ENCODE data around the gene MRPL55.

The MRPL55 gene

GRCh38 chr1:228064296-228064695, 44.8 kb downstream of the MRPL55 start:
- TF ChIP-seq NFIC (IDR thresholded peaks at IDR 0.05) (no peak), TAF1 (IDR thresholded peaks at IDR 0.05; ENCODE audit: low read depth) (no peak), TEAD4 (IDR thresholded peaks at IDR 0.05) (no peak), EGR1 (IDR thresholded peaks at IDR 0.05) (no peak), EP300 (IDR thresholded peaks at IDR 0.05; ENCODE audit: borderline replicate concordance) (no peak), YY1 (IDR thresholded peaks at IDR 0.05; ENCODE audit: low read depth) (no peak), TCF12 (IDR thresholded peaks at IDR 0.05; ENCODE audit: low read depth) (no peak), CREB1 (IDR thresholded peaks at IDR 0.05; ENCODE audit: low read depth) (no peak), CEBPB (IDR thresholded peaks at IDR 0.05) (no peak), FOXM1 (IDR thresholded peaks at IDR 0.05; ENCODE audit: borderline replicate concordance, low read depth) (no peak), USF1 (IDR thresholded peaks at IDR 0.05) (no peak), REST (IDR thresholded peaks at IDR 0.05; ENCODE audit: low read depth) (no peak), ZBTB7A (IDR thresholded peaks at IDR 0.05; ENCODE audit: low read depth) (no peak), RAD21 (IDR thresholded peaks at IDR 0.05; ENCODE audit: low read depth) (no peak)
- TF ChIP-seq, protein P1, sequence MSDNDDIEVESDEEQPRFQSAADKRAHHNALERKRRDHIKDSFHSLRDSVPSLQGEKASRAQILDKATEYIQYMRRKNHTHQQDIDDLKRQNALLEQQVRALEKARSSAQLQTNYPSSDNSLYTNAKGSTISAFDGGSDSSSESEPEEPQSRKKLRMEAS (IDR thresholded peaks at IDR 0.05), result no peak

DNA sequence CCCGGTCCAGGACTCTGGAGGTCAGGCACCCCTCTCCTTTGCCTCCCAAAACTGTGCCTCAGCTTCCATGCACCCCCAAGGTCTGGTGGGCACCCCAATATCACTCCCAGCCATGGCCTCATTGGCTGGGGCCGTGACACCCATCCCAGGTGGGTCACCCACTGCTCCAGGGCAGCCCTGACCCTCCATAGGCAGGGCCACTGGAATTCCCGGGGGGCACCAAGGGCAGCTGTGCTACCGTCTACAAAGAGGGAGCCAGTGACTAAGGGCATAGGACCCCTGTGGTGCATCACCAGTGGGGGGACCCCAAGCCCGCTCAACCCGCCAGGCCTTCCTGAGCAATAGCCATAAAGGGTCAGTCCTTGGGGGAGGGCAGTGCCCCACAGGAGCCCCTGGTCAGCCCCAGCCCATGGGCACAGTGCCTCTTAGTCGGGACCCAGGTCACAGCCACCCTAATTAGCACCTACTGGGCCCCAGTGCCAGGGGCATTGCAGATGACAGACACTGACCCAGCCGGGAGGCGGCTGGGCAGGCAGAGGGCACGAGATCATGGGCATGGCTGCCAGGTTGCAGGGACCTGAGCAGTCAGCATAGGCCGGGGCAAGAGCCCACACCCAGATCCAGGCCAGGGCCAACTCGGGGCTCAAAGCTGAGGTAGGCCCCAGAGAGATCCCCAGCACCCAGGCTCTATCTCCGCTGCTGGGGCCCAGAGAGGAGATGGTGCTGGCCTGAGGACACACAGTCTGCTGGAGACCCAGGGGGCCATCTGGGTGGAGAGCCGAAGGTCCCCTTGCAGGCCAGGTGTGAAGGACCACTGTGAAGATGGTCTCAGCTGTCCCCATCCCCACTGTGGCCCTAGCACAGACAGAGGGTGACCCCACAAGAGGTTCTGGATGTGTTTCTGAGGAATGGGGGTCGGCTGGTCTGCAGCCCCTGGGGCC, 45.6 kb downstream of the MRPL55 start:
- no peak for TF ChIP-seq ZBTB7A (IDR thresholded peaks at IDR 0.05; ENCODE audit: low read depth)

GRCh38 chr1:228062812-228063211, 46.3 kb downstream of the MRPL55 start:
- TF ChIP-seq TEAD4 (IDR thresholded peaks at IDR 0.05) (no peak), RAD21 (IDR thresholded peaks at IDR 0.05; ENCODE audit: low read depth) (0 out of 2 replicates have a peak, but pooled peaks have one; percentile 4), NFIC (IDR thresholded peaks at IDR 0.05) (no peak), TCF12 (IDR thresholded peaks at IDR 0.05; ENCODE audit: low read depth) (no peak), YY1 (IDR thresholded peaks at IDR 0.05; ENCODE audit: low read depth) (no peak), ZBTB7A (IDR thresholded peaks at IDR 0.05; ENCODE audit: low read depth) (no peak)

GRCh38 chr1:228062085-228062791, 46.9 kb downstream of the MRPL55 start:
- no peak for TF ChIP-seq REST (IDR thresholded peaks at IDR 0.05; ENCODE audit: low read depth)

- TF ChIP-seq YY1 (IDR thresholded peaks at IDR 0.05; ENCODE audit: low read depth) (no peak), NFIC (IDR thresholded peaks at IDR 0.05) (no peak), TEAD4 (IDR thresholded peaks at IDR 0.05) (no peak), CREB1 (IDR thresholded peaks at IDR 0.05; ENCODE audit: low read depth) (no peak), TCF12 (IDR thresholded peaks at IDR 0.05; ENCODE audit: low read depth) (no peak)
Measured at GRCh38 chr1:228061411-228062084, 47.6 kb downstream of the MRPL55 start.

- TF ChIP-seq ZBTB7A (IDR thresholded peaks at IDR 0.05; ENCODE audit: low read depth) (peak; percentile 79), EGR1 (IDR thresholded peaks at IDR 0.05) (no peak)
- TF ChIP-seq, protein P1 (IDR thresholded peaks at IDR 0.05), result peak; percentile 38; the same call in 1 of the 2 replicates
Measured at GRCh38 chr1:228060458-228061190, 48.5 kb downstream of the MRPL55 start.
